ENCODE results near the gene IL24. TPM values are rescaled to one million over a fixed set of nuclear protein-coding genes. Genes with fewer than 3 reads are reported as not detected.

Gene IL24
- total RNA-seq, 1 experiment from 2014 or later: not detected

DNA sequence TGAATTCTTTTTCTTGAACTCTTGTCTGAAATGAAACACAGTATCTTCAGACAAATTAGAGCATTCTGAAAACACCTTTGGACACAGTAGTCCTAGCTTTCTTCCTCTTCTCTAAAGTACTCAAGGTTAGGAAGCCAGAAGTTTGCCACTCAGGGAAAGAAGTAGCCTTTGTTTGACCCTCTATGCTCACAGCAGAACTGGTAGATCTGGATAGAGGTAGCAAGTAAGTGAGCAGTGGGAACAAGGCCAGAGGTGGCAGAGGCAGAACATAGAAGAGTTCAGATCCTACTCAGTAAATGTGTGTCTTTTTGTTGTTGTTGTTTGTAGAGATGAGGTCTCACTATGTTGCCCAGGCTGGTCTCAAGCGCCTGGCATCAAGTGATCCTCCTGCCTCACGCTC, 56.4 kb downstream of the IL24 start (continued):
- TF ChIP-seq, protein P1, sequence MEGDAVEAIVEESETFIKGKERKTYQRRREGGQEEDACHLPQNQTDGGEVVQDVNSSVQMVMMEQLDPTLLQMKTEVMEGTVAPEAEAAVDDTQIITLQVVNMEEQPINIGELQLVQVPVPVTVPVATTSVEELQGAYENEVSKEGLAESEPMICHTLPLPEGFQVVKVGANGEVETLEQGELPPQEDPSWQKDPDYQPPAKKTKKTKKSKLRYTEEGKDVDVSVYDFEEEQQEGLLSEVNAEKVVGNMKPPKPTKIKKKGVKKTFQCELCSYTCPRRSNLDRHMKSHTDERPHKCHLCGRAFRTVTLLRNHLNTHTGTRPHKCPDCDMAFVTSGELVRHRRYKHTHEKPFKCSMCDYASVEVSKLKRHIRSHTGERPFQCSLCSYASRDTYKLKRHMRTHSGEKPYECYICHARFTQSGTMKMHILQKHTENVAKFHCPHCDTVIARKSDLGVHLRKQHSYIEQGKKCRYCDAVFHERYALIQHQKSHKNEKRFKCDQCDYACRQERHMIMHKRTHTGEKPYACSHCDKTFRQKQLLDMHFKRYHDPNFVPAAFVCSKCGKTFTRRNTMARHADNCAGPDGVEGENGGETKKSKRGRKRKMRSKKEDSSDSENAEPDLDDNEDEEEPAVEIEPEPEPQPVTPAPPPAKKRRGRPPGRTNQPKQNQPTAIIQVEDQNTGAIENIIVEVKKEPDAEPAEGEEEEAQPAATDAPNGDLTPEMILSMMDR (IDR thresholded peaks at IDR 0.05 in 2 of 3, conservative IDR thresholded peaks at IDR 0.05 in 1 of 3; ENCODE audit: borderline replicate concordance in 1 of 3, insufficient read depth in 1 of 3, low read depth in 2 of 3, low read length in 2 of 3): no peak
- TF ChIP-seq, protein P2, sequence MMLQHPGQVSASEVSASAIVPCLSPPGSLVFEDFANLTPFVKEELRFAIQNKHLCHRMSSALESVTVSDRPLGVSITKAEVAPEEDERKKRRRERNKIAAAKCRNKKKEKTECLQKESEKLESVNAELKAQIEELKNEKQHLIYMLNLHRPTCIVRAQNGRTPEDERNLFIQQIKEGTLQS (IDR thresholded peaks at IDR 0.05): no peak
- TF ChIP-seq EGR1 (IDR thresholded peaks at IDR 0.05; ENCODE audit: low read depth) (no peak), POLR2AphosphoS5 (IDR thresholded peaks at IDR 0.05; ENCODE audit: low read depth, low read length) (no peak), ZNF274 (IDR thresholded peaks at IDR 0.05; ENCODE audit: low read depth, low read length) (no peak)
- TF ChIP-seq, protein P3, sequence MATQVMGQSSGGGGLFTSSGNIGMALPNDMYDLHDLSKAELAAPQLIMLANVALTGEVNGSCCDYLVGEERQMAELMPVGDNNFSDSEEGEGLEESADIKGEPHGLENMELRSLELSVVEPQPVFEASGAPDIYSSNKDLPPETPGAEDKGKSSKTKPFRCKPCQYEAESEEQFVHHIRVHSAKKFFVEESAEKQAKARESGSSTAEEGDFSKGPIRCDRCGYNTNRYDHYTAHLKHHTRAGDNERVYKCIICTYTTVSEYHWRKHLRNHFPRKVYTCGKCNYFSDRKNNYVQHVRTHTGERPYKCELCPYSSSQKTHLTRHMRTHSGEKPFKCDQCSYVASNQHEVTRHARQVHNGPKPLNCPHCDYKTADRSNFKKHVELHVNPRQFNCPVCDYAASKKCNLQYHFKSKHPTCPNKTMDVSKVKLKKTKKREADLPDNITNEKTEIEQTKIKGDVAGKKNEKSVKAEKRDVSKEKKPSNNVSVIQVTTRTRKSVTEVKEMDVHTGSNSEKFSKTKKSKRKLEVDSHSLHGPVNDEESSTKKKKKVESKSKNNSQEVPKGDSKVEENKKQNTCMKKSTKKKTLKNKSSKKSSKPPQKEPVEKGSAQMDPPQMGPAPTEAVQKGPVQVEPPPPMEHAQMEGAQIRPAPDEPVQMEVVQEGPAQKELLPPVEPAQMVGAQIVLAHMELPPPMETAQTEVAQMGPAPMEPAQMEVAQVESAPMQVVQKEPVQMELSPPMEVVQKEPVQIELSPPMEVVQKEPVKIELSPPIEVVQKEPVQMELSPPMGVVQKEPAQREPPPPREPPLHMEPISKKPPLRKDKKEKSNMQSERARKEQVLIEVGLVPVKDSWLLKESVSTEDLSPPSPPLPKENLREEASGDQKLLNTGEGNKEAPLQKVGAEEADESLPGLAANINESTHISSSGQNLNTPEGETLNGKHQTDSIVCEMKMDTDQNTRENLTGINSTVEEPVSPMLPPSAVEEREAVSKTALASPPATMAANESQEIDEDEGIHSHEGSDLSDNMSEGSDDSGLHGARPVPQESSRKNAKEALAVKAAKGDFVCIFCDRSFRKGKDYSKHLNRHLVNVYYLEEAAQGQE (IDR thresholded peaks at IDR 0.05; ENCODE audit: low read depth): no peak

Other genes with a start within 250 kb of the IL24 start
- 51.1 TPM for gene MAPKAPK2, start 212.5 kb upstream of the IL24 start, total RNA-seq (2021; ENCODE audit: unreplicated experiment)
- not detected for gene IL19, start 126.7 kb upstream of the IL24 start, total RNA-seq (2021; ENCODE audit: unreplicated experiment)
- gene IL10, start 124.9 kb upstream of the IL24 start, total RNA-seq (2021; ENCODE audit: unreplicated experiment): not detected
- gene IL20, start 31.8 kb upstream of the IL24 start, total RNA-seq (2021; ENCODE audit: unreplicated experiment): not detected
- 0.61 TPM for gene FCMR, start 24.5 kb downstream of the IL24 start, total RNA-seq (2021; ENCODE audit: unreplicated experiment)
- gene PIGR, start 49.0 kb downstream of the IL24 start, total RNA-seq (2021; ENCODE audit: unreplicated experiment): 2.6 TPM
- not detected for gene FCAMR, start 73.0 kb downstream of the IL24 start, total RNA-seq (2021; ENCODE audit: unreplicated experiment)
- gene C1orf116, start 135.3 kb downstream of the IL24 start, total RNA-seq (2021; ENCODE audit: unreplicated experiment): 3.6 TPM
- 13.6 TPM for gene YOD1, start 153.8 kb downstream of the IL24 start, total RNA-seq (2021; ENCODE audit: unreplicated experiment)
- 13.9 TPM for gene PFKFB2, start 155.8 kb downstream of the IL24 start, total RNA-seq (2021; ENCODE audit: unreplicated experiment)
- gene C4BPB, start 191.4 kb downstream of the IL24 start, total RNA-seq (2021; ENCODE audit: unreplicated experiment): not detected
- gene C4BPA, start 206.8 kb downstream of the IL24 start, total RNA-seq (2021; ENCODE audit: unreplicated experiment): 0.32 TPM